ENCODE measurements around the gene ALPL.

DNA sequence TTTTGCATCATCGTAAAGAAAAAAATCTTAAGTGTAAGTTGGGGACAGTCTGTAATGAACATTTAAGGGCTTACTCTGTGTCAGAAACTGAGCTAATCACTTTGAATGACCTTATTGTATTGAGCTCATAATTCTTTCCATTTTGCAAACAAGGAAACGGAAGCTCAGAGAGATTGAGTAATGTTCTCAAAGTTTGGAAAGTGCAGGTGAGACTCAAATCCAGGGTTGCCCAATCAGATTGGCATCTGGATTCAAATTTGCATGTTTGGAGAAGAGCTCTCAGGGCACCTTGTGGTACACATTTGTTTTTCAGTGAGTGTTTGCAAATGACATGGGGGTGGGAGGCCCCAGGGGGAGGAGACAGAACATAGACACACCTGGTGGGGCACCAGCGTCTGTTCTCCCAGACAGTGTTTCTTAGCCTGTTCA is 8.0 kb downstream of the ALPL start:
- TF ChIP-seq POLR2AphosphoS5 (IDR thresholded peaks at IDR 0.05; ENCODE audit: insufficient read depth in 1 of 2, low read depth in 1 of 2), result no peak
- TF ChIP-seq, protein P1, sequence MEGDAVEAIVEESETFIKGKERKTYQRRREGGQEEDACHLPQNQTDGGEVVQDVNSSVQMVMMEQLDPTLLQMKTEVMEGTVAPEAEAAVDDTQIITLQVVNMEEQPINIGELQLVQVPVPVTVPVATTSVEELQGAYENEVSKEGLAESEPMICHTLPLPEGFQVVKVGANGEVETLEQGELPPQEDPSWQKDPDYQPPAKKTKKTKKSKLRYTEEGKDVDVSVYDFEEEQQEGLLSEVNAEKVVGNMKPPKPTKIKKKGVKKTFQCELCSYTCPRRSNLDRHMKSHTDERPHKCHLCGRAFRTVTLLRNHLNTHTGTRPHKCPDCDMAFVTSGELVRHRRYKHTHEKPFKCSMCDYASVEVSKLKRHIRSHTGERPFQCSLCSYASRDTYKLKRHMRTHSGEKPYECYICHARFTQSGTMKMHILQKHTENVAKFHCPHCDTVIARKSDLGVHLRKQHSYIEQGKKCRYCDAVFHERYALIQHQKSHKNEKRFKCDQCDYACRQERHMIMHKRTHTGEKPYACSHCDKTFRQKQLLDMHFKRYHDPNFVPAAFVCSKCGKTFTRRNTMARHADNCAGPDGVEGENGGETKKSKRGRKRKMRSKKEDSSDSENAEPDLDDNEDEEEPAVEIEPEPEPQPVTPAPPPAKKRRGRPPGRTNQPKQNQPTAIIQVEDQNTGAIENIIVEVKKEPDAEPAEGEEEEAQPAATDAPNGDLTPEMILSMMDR (IDR thresholded peaks at IDR 0.05), result no peak
- TF ChIP-seq POLR2A (IDR thresholded peaks at IDR 0.05), result no peak
